H1 (cell line): ENCODE results near the gene ZYX. TPM values are rescaled to one million over a fixed set of nuclear protein-coding genes. Genes with fewer than 3 reads are reported as not detected.

ENCODE experiments used
- CTCF ChIA-PET: fragments of 300-600 bp; sonication (Branson Sonifier 250); formaldehyde crosslinking; loops from one replicate; lab custom pipeline; 2021; ENCODE audit not compliant: partially characterized antibody; lab: Charles Lee
- POLR2A ChIA-PET: fragments of 300-600 bp; sonication (Branson Sonifier 250); formaldehyde crosslinking; loops from one replicate; lab custom pipeline; 2021; ENCODE audit warnings: inconsistent platforms; ENCODE audit not compliant: partially characterized antibody; lab: Charles Lee
- DNase-seq, 2 experiments: peaks; one replicate each; pipeline versions ENCODE4 v3.0.0 to v3.0.0-alpha.2; 2010 to 2022; ENCODE audit warnings: low spot score in 2 of 2, low read depth in 1 of 2, mixed read lengths in 1 of 2
- FAIRE-seq: peaks from 2 replicates; lab custom pipeline; 2011; peaks lifted over from hg19 to GRCh38; lab: Jason Lieb, UNC
- H2AFZ ChIP-seq: 2 replicates; pipeline ENCODE4 v1.8.1; 2012; ENCODE audit warnings: low read length, inconsistent platforms
- H2AK5ac ChIP-seq: 2 replicates; pipeline ENCODE4 v1.6.1; 2013; ENCODE audit warnings: low read depth, low read length
- H2BK120ac ChIP-seq: replicated peaks from 2 replicates; pipeline ENCODE3; 2013; ENCODE audit warnings: low read depth, low read length, inconsistent platforms
- H2BK12ac ChIP-seq: 2 replicates; pipeline ENCODE4 v1.6.1; 2013; ENCODE audit warnings: low read depth, low read length
- H2BK15ac ChIP-seq: 2 replicates; pipeline ENCODE4 v1.6.1; 2013; ENCODE audit warnings: low read length
- H2BK20ac ChIP-seq: 2 replicates; pipeline ENCODE4 v1.6.1; 2013; ENCODE audit warnings: low read length
- H2BK5ac ChIP-seq: 2 replicates; pipeline ENCODE4 v1.6.1; 2013; ENCODE audit warnings: low read depth, low read length
- H3K14ac ChIP-seq: 2 replicates; pipeline ENCODE4 v1.6.1; 2013; ENCODE audit warnings: inconsistent platforms; ENCODE audit not compliant: insufficient read length
- H3K18ac ChIP-seq: 2 replicates; pipeline ENCODE4 v1.6.1; 2013; ENCODE audit warnings: low read length; ENCODE audit errors: extremely low read depth
- H3K23ac ChIP-seq: 2 replicates; pipeline ENCODE4 v1.6.1; 2013; ENCODE audit warnings: inconsistent platforms; ENCODE audit not compliant: insufficient read length
- H3K23me2 ChIP-seq: 2 replicates; pipeline ENCODE4 v1.6.1; 2013; ENCODE audit warnings: low read depth, low read length
- H3K27ac ChIP-seq: 2 replicates; pipeline ENCODE4 v1.6.1; 2011; ENCODE audit warnings: low read depth, low read length, inconsistent platforms
- H3K27me3 ChIP-seq, 4 experiments: replicated peaks in 1 of 4; 1 replicate in 1 of 4; 2 replicates in 3 of 4; pipeline versions ENCODE4 v1.6.1 to v1.8.1; 2011 to 2013; ENCODE audit warnings: low read length in 3 of 4, mild to moderate bottlenecking in 3 of 4, inconsistent platforms in 2 of 4, mixed read lengths in 2 of 4, moderate library complexity in 1 of 4; ENCODE audit not compliant: control insufficient read depth in 3 of 4, insufficient read depth in 3 of 4; ENCODE audit errors: extremely low read depth in 1 of 4
- H3K36me3 ChIP-seq, 4 experiments: 2 replicates each; pipeline versions ENCODE4 v1.6.1 to v1.8.1; 2011 to 2013; ENCODE audit warnings: mild to moderate bottlenecking in 4 of 4, low read length in 3 of 4, moderate library complexity in 2 of 4, control low read depth in 1 of 4, inconsistent platforms in 1 of 4; ENCODE audit not compliant: insufficient read depth in 4 of 4, control insufficient read depth in 2 of 4
- H3K4ac ChIP-seq: replicated peaks from 2 replicates; pipeline ENCODE3; 2013; ENCODE audit warnings: low read length, low read depth, mixed read lengths, inconsistent platforms; ENCODE audit not compliant: insufficient read length
- H3K4me1 ChIP-seq, 4 experiments: replicated peaks in 1 of 4; 1 replicate in 1 of 4; 2 replicates in 3 of 4; pipeline versions ENCODE4 v1.6.1 to v1.8.1; 2011 to 2013; ENCODE audit warnings: low read length in 3 of 4, inconsistent platforms in 2 of 4, mixed read lengths in 1 of 4; ENCODE audit not compliant: insufficient read depth in 4 of 4, control insufficient read depth in 3 of 4
- H3K4me2 ChIP-seq, 2 experiments: 2 replicates each; pipeline versions ENCODE4 v1.6.1 to v1.8.1; 2011 to 2013; ENCODE audit warnings: low read depth in 2 of 2, low read length in 2 of 2, control low read depth in 1 of 2, inconsistent platforms in 1 of 2, mild to moderate bottlenecking in 1 of 2; ENCODE audit not compliant: insufficient read depth in 1 of 2
- H3K4me3 ChIP-seq, 4 experiments: fragments of 200-600, 300-600 bp in 1 of 4; sonication (generic), shearing (Covaris generic), sonication (Bioruptor Twin) in 1 of 4; 2 replicates each; pipeline versions ENCODE4 v1.5.1 to v1.8.1; 2011 to 2016; ENCODE audit warnings: low read length in 4 of 4, low read depth in 3 of 4, control low read depth in 2 of 4, inconsistent platforms in 2 of 4, mild to moderate bottlenecking in 2 of 4, mixed read lengths in 1 of 4, moderate library complexity in 1 of 4; ENCODE audit not compliant: insufficient read depth in 2 of 4; ENCODE audit errors: extremely low read depth in 1 of 4
- H3K56ac ChIP-seq: replicated peaks from 2 replicates; pipeline ENCODE3; 2013; ENCODE audit warnings: low read depth, mild to moderate bottlenecking, mixed read lengths, low read length, inconsistent platforms; ENCODE audit not compliant: insufficient read length
- H3K79me1 ChIP-seq: 2 replicates; pipeline ENCODE4 v1.6.1; 2013; ENCODE audit warnings: low read depth, low read length, control low read depth
- H3K79me2 ChIP-seq, 2 experiments: 2 replicates each; pipeline versions ENCODE4 v1.6.1 to v1.8.1; 2012 to 2013; ENCODE audit warnings: low read length in 2 of 2, mild to moderate bottlenecking in 2 of 2, inconsistent platforms in 1 of 2; ENCODE audit not compliant: insufficient read depth in 2 of 2, control insufficient read depth in 1 of 2
- H3K9ac ChIP-seq, 4 experiments: replicated peaks in 1 of 4; 1 replicate in 1 of 4; 2 replicates in 3 of 4; pipeline versions ENCODE4 v1.6.1 to v1.8.1; 2011 to 2013; ENCODE audit warnings: low read depth in 3 of 4, low read length in 3 of 4, control low read depth in 2 of 4, mild to moderate bottlenecking in 2 of 4, moderate library complexity in 2 of 4, inconsistent platforms in 1 of 4; ENCODE audit errors: extremely low read depth in 1 of 4
- H3K9me3 ChIP-seq, 2 experiments: 2 replicates each; pipeline versions ENCODE4 v1.6.1 to v1.8.1; 2012 to 2013; ENCODE audit warnings: mild to moderate bottlenecking in 2 of 2, moderate library complexity in 2 of 2, control low read depth in 1 of 2, inconsistent platforms in 1 of 2, low read depth in 1 of 2, low read length in 1 of 2, mixed read lengths in 1 of 2; ENCODE audit not compliant: insufficient read depth in 2 of 2
- H4K20me1 ChIP-seq, 2 experiments: replicated peaks in 1 of 2; 2 replicates each; pipeline versions ENCODE3 to v1.8.1; 2011 to 2013; ENCODE audit warnings: inconsistent platforms in 2 of 2, low read length in 2 of 2, mild to moderate bottlenecking in 1 of 2; ENCODE audit not compliant: insufficient read depth in 2 of 2, control insufficient read depth in 1 of 2
- H4K5ac ChIP-seq: 2 replicates; pipeline ENCODE4 v1.6.1; 2013; ENCODE audit warnings: low read length, low read depth, mixed read lengths, inconsistent platforms; ENCODE audit not compliant: insufficient read length
- H4K8ac ChIP-seq: 2 replicates; pipeline ENCODE4 v1.8.0; 2013; ENCODE audit warnings: mild to moderate bottlenecking, moderate library complexity, low read length, inconsistent platforms; ENCODE audit not compliant: insufficient read depth; ENCODE audit errors: extremely low read depth
- H4K91ac ChIP-seq: replicated peaks from 2 replicates; pipeline ENCODE3; 2013; ENCODE audit warnings: low read length, mixed read lengths, inconsistent platforms; ENCODE audit not compliant: insufficient read length
- CBX8 ChIP-seq: fragments of 300-800, 300-1000 bp; sonication (generic); IDR thresholded peaks from 2 replicates; pipeline ENCODE4 v1.7.1; 2016; ENCODE audit warnings: low read depth, low read length, borderline replicate concordance
- JUND ChIP-seq: IDR thresholded peaks from 2 replicates; pipeline ENCODE4 v1.6.1; 2011; ENCODE audit warnings: mild to moderate bottlenecking, improper control_type of control experiment, low read length
- NANOG ChIP-seq: IDR thresholded peaks from 2 replicates; pipeline ENCODE4 v1.6.1; 2011; ENCODE audit warnings: low read length, low read depth, mild to moderate bottlenecking, inconsistent platforms; ENCODE audit not compliant: insufficient read depth, poor library complexity, severe bottlenecking
- POLR2AphosphoS5 ChIP-seq: IDR thresholded peaks from 2 replicates; pipeline ENCODE4 v1.6.1; 2011; ENCODE audit warnings: low read depth, low read length
- RBBP5 ChIP-seq: IDR thresholded peaks from 2 replicates; pipeline ENCODE4 v1.7.1; 2012; ENCODE audit warnings: low read depth, mild to moderate bottlenecking, inconsistent platforms, low read length, moderate library complexity, borderline replicate concordance
- SRF ChIP-seq: IDR thresholded peaks from 2 replicates; pipeline ENCODE4 v1.6.1; 2011; ENCODE audit warnings: mild to moderate bottlenecking, low read depth, low read length, moderate library complexity
- TAF1 ChIP-seq: IDR thresholded peaks from 2 replicates; pipeline ENCODE4 v1.6.1; 2011; ENCODE audit warnings: mild to moderate bottlenecking, low read depth, low read length
- TBP ChIP-seq: IDR thresholded peaks from 2 replicates; pipeline ENCODE4 v1.6.1; 2011; ENCODE audit warnings: low read depth, low read length, improper control_type of control experiment
- TCF12 ChIP-seq: IDR thresholded peaks from 2 replicates; pipeline ENCODE4 v1.6.1; 2011; ENCODE audit warnings: low read depth, mild to moderate bottlenecking, low read length
- USF2 ChIP-seq: IDR thresholded peaks from 2 replicates; pipeline ENCODE4 v1.6.1; 2011; ENCODE audit warnings: low read length, improper control_type of control experiment
- YY1 ChIP-seq: IDR thresholded peaks from 2 replicates; pipeline ENCODE4 v1.6.1; 2011; ENCODE audit warnings: low read depth, mild to moderate bottlenecking, low read length
- WGBS, 2 experiments: shearing (Covaris generic) in 1 of 2; methylation state at CpG; one replicate each; pipeline versions ENCODE4 v1.1.6 to v1.1.7; 2013 to 2015; ENCODE audit warnings: low lambda C conversion rate in 2 of 2, mixed read lengths in 2 of 2, inconsistent platforms in 1 of 2, low coverage in 1 of 2, missing lambda C conversion rate in 1 of 2; ENCODE audit not compliant: insufficient replicate concordance in 2 of 2, insufficient coverage in 1 of 2, insufficient read length in 1 of 2; ENCODE audit errors: extremely low coverage in 1 of 2, missing lambda C conversion rate in 1 of 2; 5-methylcytosine and 5-hydroxymethylcytosine counted together
- polyA plus RNA-seq, 7 experiments: library from polyadenylated mRNA; depleted of rRNA in 3 of 7; stranded (reverse) in 5 of 7; unstranded in 2 of 7; fragments of >200 nt in 5 of 7; fragments of 200-250 nt in 2 of 7; gene quantifications; 1 replicate in 5 of 7; 2 replicates in 1 of 7; 4 replicates in 1 of 7; pipeline versions ENCODE4 v1.2.1 to v1.2.3, GENCODE V29; 2011 to 2013; ENCODE audit warnings: missing spikeins in 2 of 7, mixed read lengths in 2 of 7
- total RNA-seq: library from RNA; stranded (reverse); fragmentation: NEBNext Ultra II Directional; extraction: Animal tissue kit (Norgen Biotek cat#: 25700); gene quantifications from 2 replicates; pipeline ENCODE4 v1.2.1, GENCODE V29; 2021
- TF ChIP-seq, protein P1 (sequence below), 3 experiments: IDR thresholded peaks; 1 replicate in 2 of 3; 2 replicates in 1 of 3; pipeline versions ENCODE4 v1.5.1 to v1.6.1; 2011; ENCODE audit warnings: low read length in 3 of 3, mild to moderate bottlenecking in 3 of 3, inconsistent platforms in 2 of 3, low read depth in 1 of 3, moderate library complexity in 1 of 3; ENCODE audit not compliant: insufficient read depth in 1 of 3; ENCODE audit errors: control extremely low read depth in 1 of 3

ZYX gene
- total and polyA plus RNA-seq, 2 of the 8 experiments (the other 6 are each of a cell fraction or from before 2014, with no cell fraction given): 40.6 to 159 TPM

DNA sequence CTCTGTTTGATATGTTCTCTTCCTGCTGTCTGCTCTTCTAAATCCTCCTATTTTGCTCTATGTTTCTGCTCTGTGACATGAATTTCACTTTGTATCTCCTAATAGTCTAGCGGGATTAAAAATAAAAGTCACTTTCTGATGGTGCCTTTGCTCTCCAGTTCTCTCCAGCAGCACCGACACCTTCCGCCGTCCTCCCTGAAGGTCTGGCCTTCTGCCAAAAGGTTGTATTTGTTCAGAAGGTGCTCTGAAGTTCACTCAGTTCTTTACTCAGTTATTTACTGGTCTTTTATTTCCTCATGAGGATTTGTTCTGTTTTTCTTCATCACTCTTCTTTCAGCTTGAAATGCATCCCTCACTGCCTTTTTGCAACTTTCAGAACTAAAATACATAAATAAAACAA, 38.7 kb downstream of the ZYX start:
- peaks cover 6 to 9% of the 10 kb centered on the region in 2 experiments for H3K9me3 ChIP-seq
- CTCF ChIA-PET: no interaction called here
- no peak overlapping the region for H4K8ac ChIP-seq
- H2BK20ac ChIP-seq: no peak overlapping the region
- H3K56ac ChIP-seq: no peak overlapping the region
- H3K4ac ChIP-seq: no peak overlapping the region
- H3K18ac ChIP-seq: no peak overlapping the region
- no peak overlapping the region for H2BK15ac ChIP-seq
- H3K4me3 ChIP-seq: no peak overlapping the region
- no peak overlapping the region for H3K9ac ChIP-seq
- H3K23me2 ChIP-seq: no peaks in the 10 kb centered on the region
- no peak overlapping the region for H4K91ac ChIP-seq
- H2BK5ac ChIP-seq: no peak overlapping the region
- no peak overlapping the region for H3K23ac ChIP-seq
- H2AFZ ChIP-seq: no peak overlapping the region
- no peak overlapping the region for H3K14ac ChIP-seq
- POLR2A ChIA-PET: no interaction called here
- no peaks in the 10 kb centered on the region for H3K79me2 ChIP-seq
- WGBS, 2 experiments: 99% methylated on average over 4 of the region's 4 CpGs; no CpG with 5 or more reads in 1 of the 2 experiments
- no peak overlapping the region for H2AK5ac ChIP-seq
- FAIRE-seq (no peak), DNase-seq (no peak)
- no peaks in the 10 kb centered on the region for H3K36me3 ChIP-seq
- peaks cover 2 to 6% (median 3%) of the 10 kb centered on the region in 4 experiments; a peak in 5 of 7 replicates for H3K4me1 ChIP-seq
- H4K20me1 ChIP-seq: no peaks in the 10 kb centered on the region
- no peaks in the 10 kb centered on the region for H3K27me3 ChIP-seq
- no peaks in the 10 kb centered on the region for H3K79me1 ChIP-seq
- H3K27ac ChIP-seq: no peak overlapping the region
- no peak overlapping the region for H2BK12ac ChIP-seq
- no peak overlapping the region for H3K4me2 ChIP-seq
- no peak overlapping the region for H4K5ac ChIP-seq
- no peak overlapping the region for H2BK120ac ChIP-seq
- TF ChIP-seq JUND (no peak), TBP (no peak), NANOG (no peak), SRF (no peak), POLR2AphosphoS5 (no peak), YY1 (no peak), TCF12 (no peak), TAF1 (no peak), RBBP5 (no peak), CBX8 (no peak), USF2 (no peak)
- TF ChIP-seq, protein P1, sequence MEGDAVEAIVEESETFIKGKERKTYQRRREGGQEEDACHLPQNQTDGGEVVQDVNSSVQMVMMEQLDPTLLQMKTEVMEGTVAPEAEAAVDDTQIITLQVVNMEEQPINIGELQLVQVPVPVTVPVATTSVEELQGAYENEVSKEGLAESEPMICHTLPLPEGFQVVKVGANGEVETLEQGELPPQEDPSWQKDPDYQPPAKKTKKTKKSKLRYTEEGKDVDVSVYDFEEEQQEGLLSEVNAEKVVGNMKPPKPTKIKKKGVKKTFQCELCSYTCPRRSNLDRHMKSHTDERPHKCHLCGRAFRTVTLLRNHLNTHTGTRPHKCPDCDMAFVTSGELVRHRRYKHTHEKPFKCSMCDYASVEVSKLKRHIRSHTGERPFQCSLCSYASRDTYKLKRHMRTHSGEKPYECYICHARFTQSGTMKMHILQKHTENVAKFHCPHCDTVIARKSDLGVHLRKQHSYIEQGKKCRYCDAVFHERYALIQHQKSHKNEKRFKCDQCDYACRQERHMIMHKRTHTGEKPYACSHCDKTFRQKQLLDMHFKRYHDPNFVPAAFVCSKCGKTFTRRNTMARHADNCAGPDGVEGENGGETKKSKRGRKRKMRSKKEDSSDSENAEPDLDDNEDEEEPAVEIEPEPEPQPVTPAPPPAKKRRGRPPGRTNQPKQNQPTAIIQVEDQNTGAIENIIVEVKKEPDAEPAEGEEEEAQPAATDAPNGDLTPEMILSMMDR (IDR thresholded peaks at IDR 0.05; ENCODE audit: control extremely low read depth in 1 of 3, insufficient read depth in 1 of 3, low read depth in 1 of 3, low read length in 3 of 3): no peak
